D721Med (cell line): ENCODE results near the gene THOC1.

ENCODE experiments used
- DNase-seq: peaks from one replicate; pipeline ENCODE4 v3.0.0; 2011; ENCODE audit warnings: low spot score; ENCODE audit not compliant: insufficient read length
- FAIRE-seq: peaks from 2 replicates; lab custom pipeline; 2011; peaks lifted over from hg19 to GRCh38; lab: Jason Lieb, UNC
- CTCF ChIP-seq: IDR thresholded peaks from 2 replicates; pipeline ENCODE4 v1.5.1; 2012; ENCODE audit warnings: mild to moderate bottlenecking, control low read depth; ENCODE audit not compliant: insufficient read depth; ENCODE audit errors: missing control alignments

The THOC1 gene

GRCh38 chr18:306608-307255, 38.9 kb upstream of the THOC1 start:
- DNase-seq (no peak), FAIRE-seq (no peak)
- TF ChIP-seq CTCF, result no peak

- DNase-seq, result no peak
- no peak for TF ChIP-seq CTCF
- no peak for FAIRE-seq
Observed at GRCh38 chr18:305003-305501, 37.2 kb upstream of the THOC1 start.

GRCh38 chr18:303607-304006, 35.8 kb upstream of the THOC1 start:
- DNase-seq (no peak), FAIRE-seq (no peak)
- no peak for TF ChIP-seq CTCF

GRCh38 chr18:303011-303410, 35.2 kb upstream of the THOC1 start:
- no peak for DNase-seq
- TF ChIP-seq CTCF, result no peak
- no peak for FAIRE-seq

GRCh38 chr18:302097-302496, 34.2 kb upstream of the THOC1 start:
- TF ChIP-seq CTCF, result no peak
- FAIRE-seq (no peak), DNase-seq (no peak)

GRCh38 chr18:297936-298335, 30.1 kb upstream of the THOC1 start:
- DNase-seq, result no peak
- no peak for FAIRE-seq
- no peak for TF ChIP-seq CTCF

GRCh38 chr18:295756-296490, 28.1 kb upstream of the THOC1 start:
- TF ChIP-seq CTCF, result no peak
- DNase-seq (no peak), FAIRE-seq (no peak)
